GM21447 (cell line): ENCODE measurements around the gene RNASEH2C.
"Not testable (repeated sequence)": the region's sequence is repeated elsewhere in the genome, so short reads cannot be mapped to it uniquely, and the experiment has no call there.

ENCODE experiments used
- ATAC-seq: cut with Tn5 transposase; IDR thresholded peaks from one replicate; pipeline ENCODE4 v1.9.1; 2021; ENCODE audit not compliant: unreplicated experiment

RNASEH2C gene

DNA sequence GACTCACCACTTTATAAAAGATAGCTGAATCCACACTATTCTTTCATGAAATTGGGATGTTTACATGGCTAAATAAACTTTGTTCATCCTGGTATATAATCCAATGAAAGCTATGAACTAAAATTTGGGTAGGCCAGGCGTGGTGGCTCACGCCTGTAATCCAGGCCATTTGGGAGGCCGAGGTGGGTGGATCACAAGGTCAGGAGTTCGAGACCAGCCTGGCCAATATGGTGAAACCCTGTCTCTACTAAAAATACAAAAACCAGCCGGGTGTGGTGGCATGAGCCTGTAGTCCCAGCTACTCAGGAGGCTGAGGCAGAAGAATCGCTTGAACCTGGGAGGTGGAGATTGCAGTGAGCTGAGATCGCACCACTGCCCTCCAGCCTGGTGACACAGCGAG lies 28.8 kb downstream of the RNASEH2C start:
- not testable (repeated sequence) for ATAC-seq

DNA sequence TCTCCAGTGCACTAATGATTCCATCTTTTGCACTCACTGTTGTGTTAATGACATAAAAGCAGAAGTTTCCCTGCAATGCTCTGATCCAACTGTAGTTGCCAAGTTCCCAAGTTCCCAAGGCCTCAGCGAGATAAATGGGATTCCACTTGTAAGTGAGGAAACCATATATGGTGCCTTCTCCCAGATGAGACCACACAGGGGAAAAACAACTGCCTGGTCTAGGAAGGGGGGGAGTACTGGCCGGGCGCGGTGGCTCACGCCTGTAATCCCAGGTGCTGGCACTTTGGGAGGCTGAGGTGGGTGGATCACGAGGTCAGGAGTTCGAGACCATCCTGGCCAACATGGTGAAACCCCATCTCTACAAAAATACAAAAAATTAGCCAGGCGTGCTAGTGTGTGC lies 34.6 kb downstream of the RNASEH2C start:
- ATAC-seq: no peak

DNA sequence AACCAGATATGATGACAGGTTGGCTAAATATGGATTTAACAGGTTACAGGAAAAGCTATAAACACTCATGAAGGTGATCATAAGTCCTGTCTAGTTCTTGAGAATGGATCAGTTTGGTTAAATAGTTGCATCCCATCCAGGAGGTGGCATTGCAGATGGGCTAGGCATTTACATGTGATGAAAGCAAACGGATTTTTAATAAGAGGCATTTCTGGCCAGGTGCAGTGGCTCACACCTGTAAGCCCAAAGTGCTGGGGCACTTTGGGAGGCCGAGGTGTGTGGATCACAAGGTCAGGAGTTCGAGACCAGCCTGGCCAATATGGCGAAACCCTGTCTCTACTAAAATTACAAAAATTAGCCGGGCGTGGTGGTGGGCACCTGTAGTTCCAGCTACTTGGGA lies 37.1 kb downstream of the RNASEH2C start:
- not testable (repeated sequence) for ATAC-seq

DNA sequence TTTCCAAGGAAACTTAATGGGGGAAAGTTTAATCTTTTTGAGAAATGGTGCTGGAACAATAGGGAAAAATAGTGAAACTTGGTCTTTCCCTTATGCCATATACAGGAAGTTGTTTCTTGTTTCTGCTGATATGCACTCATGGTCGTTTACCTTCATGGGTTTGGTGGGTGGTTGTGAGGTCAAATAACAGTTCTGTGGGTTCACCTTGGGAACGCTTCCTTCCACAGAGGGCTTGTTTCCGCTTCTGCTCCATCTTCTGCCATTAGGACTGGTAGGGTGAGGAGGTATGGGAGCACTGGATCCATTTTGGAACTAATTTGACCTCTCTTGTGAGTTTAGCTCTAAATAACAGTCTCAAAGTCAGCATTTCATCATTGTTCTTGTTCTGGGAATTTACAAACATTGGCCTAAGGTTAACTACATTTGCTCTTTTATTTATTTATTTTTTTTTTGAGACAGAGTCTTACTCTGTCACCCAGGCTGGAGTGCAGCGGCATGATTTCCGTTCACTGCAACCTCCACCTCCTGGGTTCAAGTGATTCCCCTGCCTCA lies 40.3 kb downstream of the RNASEH2C start:
- ATAC-seq: no peak

DNA sequence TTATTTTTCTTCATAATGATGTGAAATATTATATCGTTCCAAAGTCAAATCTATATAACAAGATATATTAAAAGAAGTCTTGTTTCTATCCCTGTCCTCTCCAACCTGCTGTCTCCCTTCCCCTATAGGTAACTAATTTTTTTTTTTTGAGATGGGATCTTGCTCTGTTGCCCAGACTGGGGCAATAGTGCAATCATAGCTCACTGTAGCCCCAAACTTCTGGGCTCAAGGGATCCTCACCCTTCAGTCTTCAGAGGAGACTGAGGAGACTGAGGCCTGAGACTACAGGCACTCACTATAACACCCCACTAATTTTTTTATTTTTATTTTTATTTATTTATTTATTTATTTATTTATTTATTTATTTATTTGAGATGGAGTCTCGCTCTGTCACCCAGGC lies 47.6 kb downstream of the RNASEH2C start:
- no peak for ATAC-seq

DNA sequence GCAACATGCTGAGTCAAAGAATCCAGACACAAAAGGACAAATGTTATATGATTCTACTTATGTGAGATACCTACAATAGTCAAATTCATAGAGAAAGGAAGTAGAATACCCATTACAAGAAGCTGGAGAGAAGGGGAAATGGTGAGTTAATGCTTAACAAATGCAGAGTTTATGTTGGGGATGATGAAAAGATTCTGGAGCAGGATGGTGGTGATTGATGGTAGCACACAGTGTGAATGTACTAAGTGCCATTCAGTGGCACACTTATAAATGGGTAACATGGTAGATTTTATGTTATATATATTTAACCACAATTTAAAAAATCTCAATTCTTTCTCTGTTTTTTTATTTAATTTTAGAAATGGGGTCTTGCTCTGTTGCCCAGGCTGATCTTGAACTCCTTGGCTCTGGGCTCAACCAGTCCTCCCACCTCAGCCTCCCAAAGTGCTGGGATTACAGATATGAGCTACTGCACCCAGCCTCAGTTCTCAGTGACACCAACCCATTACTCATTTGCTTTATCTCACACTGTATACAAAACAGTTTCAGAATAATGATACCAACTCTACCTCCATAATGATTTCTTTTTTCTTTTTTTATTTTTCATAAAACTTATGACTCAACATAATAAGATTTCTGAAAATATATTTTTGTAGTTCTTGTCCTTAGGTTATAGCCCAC lies 48.3 kb downstream of the RNASEH2C start:
- ATAC-seq: no peak
